A673 (cell line): Measurements from ENCODE around the gene TOMM70. TPM values are rescaled to one million over a fixed set of nuclear protein-coding genes. Genes with fewer than 3 reads are reported as not detected.
"Not testable (repeated sequence)": the region's sequence is repeated elsewhere in the genome, so short reads cannot be mapped to it uniquely, and the experiment has no call there.

Experiments
- Bru-seq: library from RNA; stranded (reverse); fragments of 400-500 nt; gene quantifications from one replicate; lab custom pipeline; 2021; lab: Mats Ljungman, UMichigan
- BruChase-seq, 2 experiments: library from RNA; stranded (reverse); fragments of 400-500 nt; gene quantifications; one replicate each; lab custom pipeline; 2021; lab: Mats Ljungman, UMichigan
- BruUV-seq: library from RNA; stranded (reverse); fragments of 400-500 nt; replicated peaks from 2 replicates; lab custom pipeline; 2021; lab: Mats Ljungman, UMichigan
- CTCF ChIA-PET: fragments of 300-600 bp; sonication (Branson Sonifier 250); formaldehyde crosslinking; loops from one replicate; lab custom pipeline; 2022; ENCODE audit warnings: antibody characterized with exemption; lab: Charles Lee
- POLR2A ChIA-PET: fragments of 300-600 bp; sonication (Branson Sonifier 250); formaldehyde crosslinking; loops from one replicate; lab custom pipeline; 2022; ENCODE audit warnings: antibody characterized with exemption; ENCODE audit not compliant: low non-redundant PET; lab: Charles Lee
- DNase-seq: peaks from one replicate; pipeline ENCODE4 v3.0.0-alpha.2; 2015; ENCODE audit warnings: low spot score
- H3K27ac ChIP-seq: fragments of 200-600 bp; sonication (generic); 2 replicates; pipeline ENCODE4 v1.5.1; 2016; ENCODE audit warnings: mixed run types, low read depth, mild to moderate bottlenecking, mixed read lengths, antibody characterized with exemption, low read length; ENCODE audit not compliant: poor library complexity, severe bottlenecking
- H3K27me3 ChIP-seq: fragments of 200-600 bp; sonication (generic); replicated peaks from 2 replicates; pipeline ENCODE4 v1.6.1; 2017; ENCODE audit warnings: mixed run types, low read depth, mild to moderate bottlenecking, mixed read lengths, antibody characterized with exemption, low read length; ENCODE audit not compliant: insufficient read depth, poor library complexity
- H3K36me3 ChIP-seq: fragments of 200-600 bp; sonication (generic); 2 replicates; pipeline ENCODE4 v1.6.1; 2016; ENCODE audit warnings: mixed run types, mild to moderate bottlenecking, mixed read lengths, antibody characterized with exemption, low read length; ENCODE audit not compliant: insufficient read depth, poor library complexity, severe bottlenecking
- H3K4me1 ChIP-seq: fragments of 200-600 bp; sonication (generic); 2 replicates; pipeline ENCODE4 v1.6.1; 2017; ENCODE audit warnings: mixed run types, mild to moderate bottlenecking, mixed read lengths, antibody characterized with exemption, low read length; ENCODE audit not compliant: insufficient read depth, poor library complexity, severe bottlenecking
- H3K4me3 ChIP-seq: fragments of 200-600 bp; sonication (generic); 2 replicates; pipeline ENCODE4 v1.5.1; 2016; ENCODE audit warnings: low read depth, mixed run types, mild to moderate bottlenecking, mixed read lengths, low read length; ENCODE audit not compliant: poor library complexity, severe bottlenecking
- H3K9me3 ChIP-seq: fragments of 200-600 bp; sonication (generic); 2 replicates; pipeline ENCODE4 v1.6.1; 2016; ENCODE audit warnings: mixed run types, low read depth, mild to moderate bottlenecking, mixed read lengths, antibody characterized with exemption, low read length; ENCODE audit not compliant: poor library complexity, severe bottlenecking
- EZH2 ChIP-seq: fragments of 200-600 bp; sonication (generic); IDR thresholded peaks from 2 replicates; pipeline ENCODE4 v1.6.1; 2017; ENCODE audit warnings: borderline replicate concordance, low read depth, mild to moderate bottlenecking, mixed read lengths, antibody characterized with exemption, low read length; ENCODE audit not compliant: poor library complexity, severe bottlenecking
- intact Hi-C: fragments of 100-400 bp; cut with micrococcal nuclease; formaldehyde crosslinking; loops from one replicate; pipeline ENCODE4 v1.10.0; 2022; ENCODE audit not compliant: unreplicated experiment
- long read RNA-seq: library from polyadenylated mRNA; stranded (forward); transcript quantifications from one replicate; pipeline ENCODE4 v2.0.0, GENCODE V29; 2022
- total RNA-seq: library from RNA; stranded (reverse); gene quantifications from 2 replicates; pipeline ENCODE4 v1.2.3, GENCODE V29; 2021
- TF ChIP-seq, protein P1 (sequence below): fragments of 300-800, 200-600 bp; sonication (generic); conservative IDR thresholded peaks from 2 replicates; pipeline ENCODE4 v1.5.1; 2017; ENCODE audit warnings: low read depth, mild to moderate bottlenecking, antibody characterized with exemption, low read length, moderate library complexity, mixed read lengths

Gene TOMM70
- total RNA-seq (54.4 and 55.1 TPM in 2 replicates), Bru-seq, nascent RNA (percentile 90 among the genes with signal in this experiment), BruChase-seq, experiment 1, labeled RNA remaining after a 2-hour chase (percentile 91 among the genes with signal in this experiment), BruChase-seq, experiment 2, labeled RNA remaining after a 6-hour chase (percentile 91 among the genes with signal in this experiment)
- long read RNA-seq, full-length matches to known transcripts: 31 of 41 reads
- long read RNA-seq, partial matches to known transcripts: 9 of 41 reads
- long read RNA-seq, other reads (novel, unspliced or antisense): 1 of 41 reads

- H3K9me3 ChIP-seq: no peaks in the 10 kb centered on the region
- H3K4me3 ChIP-seq: peak within 1 kb of the TSS; percentile 88
- intact Hi-C loops: no loop called here
- TF ChIP-seq EZH2: no peak
- TF ChIP-seq, protein P1, sequence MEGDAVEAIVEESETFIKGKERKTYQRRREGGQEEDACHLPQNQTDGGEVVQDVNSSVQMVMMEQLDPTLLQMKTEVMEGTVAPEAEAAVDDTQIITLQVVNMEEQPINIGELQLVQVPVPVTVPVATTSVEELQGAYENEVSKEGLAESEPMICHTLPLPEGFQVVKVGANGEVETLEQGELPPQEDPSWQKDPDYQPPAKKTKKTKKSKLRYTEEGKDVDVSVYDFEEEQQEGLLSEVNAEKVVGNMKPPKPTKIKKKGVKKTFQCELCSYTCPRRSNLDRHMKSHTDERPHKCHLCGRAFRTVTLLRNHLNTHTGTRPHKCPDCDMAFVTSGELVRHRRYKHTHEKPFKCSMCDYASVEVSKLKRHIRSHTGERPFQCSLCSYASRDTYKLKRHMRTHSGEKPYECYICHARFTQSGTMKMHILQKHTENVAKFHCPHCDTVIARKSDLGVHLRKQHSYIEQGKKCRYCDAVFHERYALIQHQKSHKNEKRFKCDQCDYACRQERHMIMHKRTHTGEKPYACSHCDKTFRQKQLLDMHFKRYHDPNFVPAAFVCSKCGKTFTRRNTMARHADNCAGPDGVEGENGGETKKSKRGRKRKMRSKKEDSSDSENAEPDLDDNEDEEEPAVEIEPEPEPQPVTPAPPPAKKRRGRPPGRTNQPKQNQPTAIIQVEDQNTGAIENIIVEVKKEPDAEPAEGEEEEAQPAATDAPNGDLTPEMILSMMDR: no peak
- peak within 1 kb of the TSS; percentile 92 for H3K27ac ChIP-seq
- ChIA-PET POLR2A (interaction anchor here (0.5 to 0.6 kb wide), 2 partner anchors 62 to 1005 kb away, joined by 3 read pairs; no protein-coding TSS in a partner anchor), CTCF (interaction anchor here (1.0 kb wide), 1 partner anchor 62 kb away, joined by 5 read pairs; no protein-coding TSS in a partner anchor)
- peak; percentile 98 for DNase-seq
- no TSS peak for BruUV-seq
- H3K4me1 ChIP-seq: peaks cover 17% of the 10 kb centered on the region
- H3K27me3 ChIP-seq: no peaks in the 10 kb centered on the region
- no peaks in the 10 kb centered on the region for H3K36me3 ChIP-seq
These were observed at the start of gene TOMM70, which contains the start of gene LNP1 for GRCh38 chr3:100400780-100401673. TSS of gene TOMM70 (minus strand) at chr3:100401089. CDS start at chr3:100400949, 140 bp downstream. TSS of gene LNP1 (plus strand) at chr3:100401539. CDS start at chr3:100429730, 28,191 bp downstream.

GRCh38 chr3:100449214-100449613 lies 48.3 kb upstream of the TOMM70 start:
- H3K27me3 ChIP-seq: no peaks in the 10 kb centered on the region
- BruUV-seq: no TSS peak
- no peak overlapping the region for H3K4me3 ChIP-seq
- no peak for DNase-seq
- POLR2A ChIA-PET: no interaction called here
- TF ChIP-seq, protein P1: no peak
- no peak for TF ChIP-seq EZH2
- intact Hi-C loops: no loop called here
- H3K27ac ChIP-seq: no peak overlapping the region
- H3K36me3 ChIP-seq: no peaks in the 10 kb centered on the region
- H3K4me1 ChIP-seq: no peaks in the 10 kb centered on the region
- H3K9me3 ChIP-seq: peaks cover 3% of the 10 kb centered on the region
- CTCF ChIA-PET: no interaction called here

GRCh38 chr3:100448079-100448478 lies 47.2 kb upstream of the TOMM70 start:
- DNase-seq: no peak
- POLR2A ChIA-PET: no interaction called here
- no peaks in the 10 kb centered on the region for H3K36me3 ChIP-seq
- H3K4me1 ChIP-seq: no peaks in the 10 kb centered on the region
- no peak overlapping the region for H3K27ac ChIP-seq
- no peaks in the 10 kb centered on the region for H3K27me3 ChIP-seq
- CTCF ChIA-PET: no interaction called here
- TF ChIP-seq EZH2: no peak
- TF ChIP-seq, protein P1: no peak
- BruUV-seq: no TSS peak
- peaks cover 4% of the 10 kb centered on the region for H3K9me3 ChIP-seq
- intact Hi-C loops: no loop called here
- no peak overlapping the region for H3K4me3 ChIP-seq

DNA sequence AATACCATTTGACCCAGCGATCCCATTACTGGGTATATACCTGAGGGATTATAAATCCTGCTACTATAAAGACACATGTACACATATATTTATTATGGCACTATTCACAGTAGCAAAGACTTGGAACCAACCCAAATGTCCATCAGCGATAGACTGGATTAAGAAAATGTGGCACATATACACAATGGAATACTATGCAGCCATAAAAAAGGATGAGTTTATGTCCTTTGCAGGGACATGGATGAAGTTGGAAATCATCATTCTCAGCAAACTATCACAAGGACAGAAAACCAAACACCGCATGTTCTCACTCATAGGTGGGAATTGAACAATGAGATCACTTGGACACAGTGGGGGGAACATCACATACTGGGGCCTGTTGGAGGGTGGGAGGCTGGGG lies 46.2 kb upstream of the TOMM70 start:
- H3K36me3 ChIP-seq, POLR2A ChIA-PET, intact Hi-C loops, H3K27me3 ChIP-seq, H3K9me3 ChIP-seq, DNase-seq, BruUV-seq, CTCF ChIA-PET, H3K27ac ChIP-seq, H3K4me3 ChIP-seq, H3K4me1 ChIP-seq: not testable (repeated sequence)
